HepG2 (cell line): Measurements from ENCODE around the gene EVI2B. TPM values are rescaled to one million over a fixed set of nuclear protein-coding genes. Genes with fewer than 3 reads are reported as not detected.

Source experiments
- ATAC-seq: fragments of 200-7000 bp; cut with Tn5 transposase; 3 replicates; pipeline ENCODE4 v1.9.1; 2020; ENCODE audit warnings: mild to moderate bottlenecking, moderate library complexity
- BruUV-seq: library from RNA; stranded (reverse); fragments of 400-500 nt; replicated peaks from 2 replicates; lab custom pipeline; 2021; lab: Mats Ljungman, UMichigan
- CTCF ChIA-PET: fragments of 300-600 bp; formaldehyde crosslinking; extraction: SDS; loops from one replicate; lab custom pipeline; 2021; ENCODE audit warnings: low total read pairs, inconsistent platforms, low intra/inter-chr PET ratio; lab: Yijun Ruan, JAX
- POLR2A ChIA-PET: fragments of 350-600 bp; sonication (Branson Sonifier 250); formaldehyde crosslinking; loops from one replicate; lab custom pipeline; 2020; ENCODE audit warnings: antibody characterized with exemption, inconsistent platforms; lab: Yijun Ruan, JAX
- DNase-seq: peaks from one replicate; pipeline ENCODE4 v3.0.0-alpha.2; 2015; ENCODE audit warnings: low spot score
- FAIRE-seq: peaks from 3 replicates; lab custom pipeline; 2011; peaks lifted over from hg19 to GRCh38; lab: Jason Lieb, UNC
- H2AFZ ChIP-seq: one replicate; pipeline ENCODE4 v1.6.1; 2011; ENCODE audit warnings: low read length, inconsistent platforms
- H3K27ac ChIP-seq: fragments of 300-600 bp; 3 replicates; pipeline ENCODE4 v1.8.0; 2011; ENCODE audit warnings: mixed run types, mild to moderate bottlenecking, mixed read lengths, low read length, inconsistent platforms; ENCODE audit not compliant: insufficient read depth; ENCODE audit errors: extremely low read length
- H3K27me3 ChIP-seq, 2 experiments: fragments of 200-600 bp in 1 of 2; 2 replicates in 1 of 2; 3 replicates in 1 of 2; pipeline versions ENCODE4 v1.6.0 to v1.8.0; 2011; ENCODE audit warnings: low read length in 2 of 2, mild to moderate bottlenecking in 2 of 2, moderate library complexity in 2 of 2, inconsistent platforms in 1 of 2; ENCODE audit not compliant: insufficient read depth in 2 of 2, control insufficient read depth in 1 of 2
- H3K36me3 ChIP-seq, 2 experiments: fragments of 200-600 bp in 1 of 2; replicated peaks in 1 of 2; 2 replicates in 1 of 2; 3 replicates in 1 of 2; pipeline versions ENCODE4 v1.5.1 to v1.8.0; 2011; ENCODE audit warnings: low read length in 2 of 2, inconsistent platforms in 1 of 2; ENCODE audit not compliant: insufficient read depth in 2 of 2, control insufficient read depth in 1 of 2
- H3K4me1 ChIP-seq: 2 replicates; pipeline ENCODE4 v1.5.1; 2012; ENCODE audit warnings: low read length, inconsistent platforms; ENCODE audit not compliant: insufficient read depth
- H3K4me2 ChIP-seq: 2 replicates; pipeline ENCODE4 v1.6.0; 2011; ENCODE audit warnings: low read depth, low read length, inconsistent platforms
- H3K4me3 ChIP-seq, 3 experiments: fragments of 200-600 bp in 1 of 3; sonication (generic), shearing (Covaris generic) in 1 of 3; replicated peaks in 1 of 3; 2 replicates each; pipeline ENCODE4 v1.5.1; 2011 to 2016; ENCODE audit warnings: low read length in 3 of 3, inconsistent platforms in 2 of 3, low read depth in 2 of 3, mild to moderate bottlenecking in 2 of 3, control low read depth in 1 of 3, mixed read lengths in 1 of 3; ENCODE audit not compliant: insufficient read depth in 1 of 3
- H3K79me2 ChIP-seq: one replicate; pipeline ENCODE4 v1.6.1; 2011; ENCODE audit warnings: low read length, inconsistent platforms; ENCODE audit not compliant: insufficient read depth
- H3K9ac ChIP-seq: 2 replicates; pipeline ENCODE4 v1.6.0; 2011; ENCODE audit warnings: mild to moderate bottlenecking, low read depth, low read length, inconsistent platforms; ENCODE audit not compliant: insufficient read depth
- H3K9me3 ChIP-seq: 2 replicates; pipeline ENCODE4 v1.5.1; 2012; ENCODE audit warnings: mild to moderate bottlenecking, low read length
- H4K20me1 ChIP-seq: 2 replicates; pipeline ENCODE4 v1.6.0; 2011; ENCODE audit warnings: inconsistent platforms, mild to moderate bottlenecking, low read length, moderate library complexity; ENCODE audit not compliant: insufficient read depth
- ATM ChIP-seq: fragments of 450-650 bp; IDR thresholded peaks from 2 replicates; pipeline ENCODE4 v1.7.1; 2017; ENCODE audit warnings: mild to moderate bottlenecking, borderline replicate concordance
- HMGA1 ChIP-seq: sonication (generic); formaldehyde crosslinking; conservative IDR thresholded peaks from 2 replicates; pipeline ENCODE4 v1.4.0; 2020; ENCODE audit warnings: missing genetic modification reagents
- MED8 ChIP-seq: sonication (generic); formaldehyde crosslinking; IDR thresholded peaks from 2 replicates; pipeline ENCODE4 v1.8.1; 2023; ENCODE audit warnings: mild to moderate bottlenecking, missing genetic modification reagents; ENCODE audit not compliant: insufficient replicate concordance
- NFE2L2 ChIP-seq: fragments of 150-350 bp; IDR thresholded peaks from 2 replicates; pipeline ENCODE4 v1.6.1; 2014; ENCODE audit warnings: low read length
- RFXANK ChIP-seq: IDR thresholded peaks from 2 replicates; pipeline ENCODE4 v1.6.1; 2016
- RXRA ChIP-seq: sonication (generic); formaldehyde crosslinking; IDR thresholded peaks from 2 replicates; pipeline ENCODE4 v1.5.1; 2020; ENCODE audit warnings: missing genetic modification reagents
- SAP130 ChIP-seq: IDR thresholded peaks from 2 replicates; pipeline ENCODE4 v1.6.1; 2016; ENCODE audit warnings: low read depth
- TOE1 ChIP-seq: sonication (generic); formaldehyde crosslinking; IDR thresholded peaks from 2 replicates; pipeline ENCODE4 v1.4.0; 2020; ENCODE audit warnings: mild to moderate bottlenecking, missing genetic modification reagents
- ZNF317 ChIP-seq: sonication (generic); formaldehyde crosslinking; IDR thresholded peaks from 2 replicates; pipeline ENCODE4 v1.5.0; 2020; ENCODE audit warnings: mild to moderate bottlenecking, missing genetic modification reagents
- ZNF468 ChIP-seq: sonication (generic); formaldehyde crosslinking; IDR thresholded peaks from 2 replicates; pipeline ENCODE4 v1.8.0; 2022; ENCODE audit warnings: mild to moderate bottlenecking, moderate library complexity, missing genetic modification reagents
- ZNF644 ChIP-seq: IDR thresholded peaks from 2 replicates; pipeline ENCODE4 v1.6.1; 2016; ENCODE audit warnings: low read depth
- ZNF747 ChIP-seq: sonication (generic); formaldehyde crosslinking; IDR thresholded peaks from 2 replicates; pipeline ENCODE4 v1.8.1; 2023; ENCODE audit warnings: missing genetic modification reagents, mild to moderate bottlenecking, borderline replicate concordance
- in situ Hi-C: cut with HindIII; loops from 2 replicates; pipeline ENCODE4 v1.10.0; 2017; ENCODE audit warnings: low pct_unique_long_range_greater_than_20kb; ENCODE audit not compliant: extremely low pct_ligation_motif_present
- intact Hi-C: fragments of 100-400 bp; cut with micrococcal nuclease; formaldehyde crosslinking; loops from one replicate; pipeline ENCODE4 v1.10.0; 2022; ENCODE audit not compliant: unreplicated experiment
- polyA plus RNA-seq, 8 experiments: library from polyadenylated mRNA; depleted of rRNA in 3 of 8; stranded (reverse) in 7 of 8; unstranded in 1 of 8; fragments of >200 nt; fragmentation: Illumina TruSeq in 4 of 8; extraction: Trizol in 4 of 8; gene quantifications; 2 replicates each; pipeline versions ENCODE4 v1.2.1 to v1.2.3, GENCODE V29; 2011 to 2016; ENCODE audit warnings: low read depth in 4 of 8, missing spikeins in 1 of 8, mixed read lengths in 1 of 8; ENCODE audit not compliant: insufficient read depth in 1 of 8
- total RNA-seq, 5 experiments: library from RNA; depleted of rRNA; stranded (reverse); fragments of >200 nt; fragmentation: Illumina TruSeq; extraction: Trizol; gene quantifications; 2 replicates each; pipeline ENCODE4 v1.2.3, GENCODE V29; 2016; ENCODE audit warnings: low read depth in 1 of 5
- TF ChIP-seq, protein P1 (sequence below): sonication (generic); formaldehyde crosslinking; IDR thresholded peaks from 2 replicates; pipeline ENCODE4 v1.4.0; 2020; ENCODE audit warnings: missing genetic modification reagents, mild to moderate bottlenecking, borderline replicate concordance
- TF ChIP-seq, protein P2 (sequence below): sonication (generic); formaldehyde crosslinking; IDR thresholded peaks from 2 replicates; pipeline ENCODE4 v1.4.0; 2020; ENCODE audit warnings: missing genetic modification reagents

Gene EVI2B
- total and polyA plus RNA-seq, 2 of the 13 experiments (the other 11 are each of a cell fraction or from before 2014, with no cell fraction given): not detected

DNA sequence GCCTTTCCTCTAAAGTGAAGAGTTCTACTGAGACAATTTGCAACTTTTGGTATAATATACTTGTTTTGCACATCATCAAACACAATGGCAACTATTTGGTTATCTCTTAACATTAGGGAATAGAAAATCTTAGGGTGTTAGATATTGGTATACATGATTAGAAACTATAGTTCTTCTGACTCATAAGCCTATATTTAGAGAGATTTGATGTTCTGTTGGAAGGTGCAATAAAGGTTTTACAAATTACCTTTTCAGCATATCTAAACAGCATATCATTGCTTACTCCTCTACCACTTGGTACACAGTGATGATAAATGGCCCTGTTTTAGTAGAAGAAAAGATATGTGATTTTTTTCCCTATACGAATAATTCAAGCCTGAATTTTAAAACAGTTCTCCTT is 6.2 kb downstream of the EVI2B start (continued):
- TF ChIP-seq, protein P1, sequence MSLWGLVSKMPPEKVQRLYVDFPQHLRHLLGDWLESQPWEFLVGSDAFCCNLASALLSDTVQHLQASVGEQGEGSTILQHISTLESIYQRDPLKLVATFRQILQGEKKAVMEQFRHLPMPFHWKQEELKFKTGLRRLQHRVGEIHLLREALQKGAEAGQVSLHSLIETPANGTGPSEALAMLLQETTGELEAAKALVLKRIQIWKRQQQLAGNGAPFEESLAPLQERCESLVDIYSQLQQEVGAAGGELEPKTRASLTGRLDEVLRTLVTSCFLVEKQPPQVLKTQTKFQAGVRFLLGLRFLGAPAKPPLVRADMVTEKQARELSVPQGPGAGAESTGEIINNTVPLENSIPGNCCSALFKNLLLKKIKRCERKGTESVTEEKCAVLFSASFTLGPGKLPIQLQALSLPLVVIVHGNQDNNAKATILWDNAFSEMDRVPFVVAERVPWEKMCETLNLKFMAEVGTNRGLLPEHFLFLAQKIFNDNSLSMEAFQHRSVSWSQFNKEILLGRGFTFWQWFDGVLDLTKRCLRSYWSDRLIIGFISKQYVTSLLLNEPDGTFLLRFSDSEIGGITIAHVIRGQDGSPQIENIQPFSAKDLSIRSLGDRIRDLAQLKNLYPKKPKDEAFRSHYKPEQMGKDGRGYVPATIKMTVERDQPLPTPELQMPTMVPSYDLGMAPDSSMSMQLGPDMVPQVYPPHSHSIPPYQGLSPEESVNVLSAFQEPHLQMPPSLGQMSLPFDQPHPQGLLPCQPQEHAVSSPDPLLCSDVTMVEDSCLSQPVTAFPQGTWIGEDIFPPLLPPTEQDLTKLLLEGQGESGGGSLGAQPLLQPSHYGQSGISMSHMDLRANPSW: no peak

DNA sequence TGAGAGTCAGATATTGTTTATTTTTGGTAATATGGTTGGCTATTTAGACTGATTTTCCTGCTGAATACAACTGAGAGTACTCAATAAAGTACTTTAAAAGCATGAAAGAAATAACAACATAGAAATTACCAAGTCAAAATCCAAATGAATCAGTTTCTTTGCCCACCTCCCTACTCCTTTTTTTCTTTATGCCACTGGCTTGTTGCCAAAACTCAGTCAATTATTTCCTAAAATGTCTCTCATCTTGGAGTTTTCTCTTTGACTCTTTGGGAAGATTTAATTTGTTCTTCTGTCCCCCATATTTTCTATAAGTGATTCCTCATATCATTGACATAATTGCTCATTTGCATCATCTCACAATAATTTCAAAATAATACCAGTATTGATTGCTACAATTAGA is 14.2 kb downstream of the EVI2B start:
- no peak overlapping the region for H3K4me3 ChIP-seq
- H3K79me2 ChIP-seq: no peaks in the 10 kb centered on the region
- DNase-seq (no peak), ATAC-seq (no peak), FAIRE-seq (no peak)
- intact Hi-C loops (no loop called here), in situ Hi-C loops (no loop called here)
- 0 out of 5 replicates have a peak, but pooled peaks cover 0 to 4% of the 10 kb centered on the region in 2 experiments for H3K36me3 ChIP-seq
- H4K20me1 ChIP-seq: no peaks in the 10 kb centered on the region
- no peak overlapping the region for H3K9ac ChIP-seq
- no peak for TF ChIP-seq ZNF317 (CRISPR knock-in tag)
- no peak for TF ChIP-seq RFXANK (CRISPR knock-in tag)
- TF ChIP-seq TOE1 (CRISPR knock-in tag): no peak
- no peak for TF ChIP-seq HMGA1
- TF ChIP-seq, protein P2, sequence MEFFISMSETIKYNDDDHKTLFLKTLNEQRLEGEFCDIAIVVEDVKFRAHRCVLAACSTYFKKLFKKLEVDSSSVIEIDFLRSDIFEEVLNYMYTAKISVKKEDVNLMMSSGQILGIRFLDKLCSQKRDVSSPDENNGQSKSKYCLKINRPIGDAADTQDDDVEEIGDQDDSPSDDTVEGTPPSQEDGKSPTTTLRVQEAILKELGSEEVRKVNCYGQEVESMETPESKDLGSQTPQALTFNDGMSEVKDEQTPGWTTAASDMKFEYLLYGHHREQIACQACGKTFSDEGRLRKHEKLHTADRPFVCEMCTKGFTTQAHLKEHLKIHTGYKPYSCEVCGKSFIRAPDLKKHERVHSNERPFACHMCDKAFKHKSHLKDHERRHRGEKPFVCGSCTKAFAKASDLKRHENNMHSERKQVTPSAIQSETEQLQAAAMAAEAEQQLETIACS: no peak
- no peak for TF ChIP-seq ZNF747 (CRISPR knock-in tag)
- TF ChIP-seq ZNF644 (CRISPR knock-in tag): no peak
- no peak for TF ChIP-seq MED8 (CRISPR knock-in tag)
- TF ChIP-seq NFE2L2: no peak
- TF ChIP-seq RXRA (CRISPR knock-in tag): no peak
- TF ChIP-seq ZNF468 (CRISPR knock-in tag): no peak
- TF ChIP-seq ATM: no peak
- no peak for TF ChIP-seq SAP130 (CRISPR knock-in tag)
- H3K27me3 ChIP-seq: no peaks in the 10 kb centered on the region
- H2AFZ ChIP-seq: no peak overlapping the region
- H3K4me2 ChIP-seq: no peak overlapping the region
- ChIA-PET POLR2A (no interaction called here), CTCF (no interaction called here)
- no peak overlapping the region for H3K27ac ChIP-seq
- H3K4me1 ChIP-seq: no peaks in the 10 kb centered on the region
- no TSS peak for BruUV-seq
- H3K9me3 ChIP-seq: no peaks in the 10 kb centered on the region
